ENCODE measurements around the gene BANF2. TPM values are rescaled to one million over a fixed set of nuclear protein-coding genes. Genes with fewer than 3 reads are reported as not detected.

The BANF2 gene
- total and polyA plus RNA-seq, 10 of the 15 experiments (the other 5 are each of a cell fraction or from before 2014, with no cell fraction given) = not detected

GRCh38 chr20:17654649-17655285 is 45.0 kb upstream of the BANF2 start (continued):
- TF ChIP-seq ZNF24 (IDR thresholded peaks at IDR 0.05) (no peak), NFYB (IDR thresholded peaks at IDR 0.05; ENCODE audit: insufficient read depth, low read depth, low read length) (no peak), CTCF (IDR thresholded peaks at IDR 0.05 in 2 of 3, conservative IDR thresholded peaks at IDR 0.05 in 1 of 3; ENCODE audit: control insufficient read depth in 2 of 3, extremely low read depth in 1 of 3, insufficient read depth in 1 of 3, low read depth in 3 of 3, low read length in 3 of 3) (peak; percentile 25 to 43 (median 32); a peak in 4 of 6 replicates), ZBTB33 (IDR thresholded peaks at IDR 0.05) (no peak), RAD21 (IDR thresholded peaks at IDR 0.05; ENCODE audit: insufficient read depth, low read depth, low read length) (peak; percentile 33), KLF5 (IDR thresholded peaks at IDR 0.05; ENCODE audit: partially characterized antibody) (no peak), MXI1 (IDR thresholded peaks at IDR 0.05; ENCODE audit: low read depth, low read length) (no peak), HDAC2 (IDR thresholded peaks at IDR 0.05) (no peak), IKZF1 (conservative IDR thresholded peaks at IDR 0.05) (no peak), SMC3 (IDR thresholded peaks at IDR 0.05; ENCODE audit: borderline replicate concordance, low read length) (peak; percentile 14; the same call in 1 of the 2 replicates)
